IPS-NIHi7 (cell line): ENCODE measurements around the gene CADM2.
"Not testable (repeated sequence)": the region's sequence is repeated elsewhere in the genome, so short reads cannot be mapped to it uniquely, and the experiment has no call there.

Experiments used
- DNase-seq: peaks from one replicate; pipeline ENCODE4 v3.0.0; 2012; ENCODE audit warnings: mixed read lengths; ENCODE audit errors: extremely low spot score

The CADM2 gene

DNA sequence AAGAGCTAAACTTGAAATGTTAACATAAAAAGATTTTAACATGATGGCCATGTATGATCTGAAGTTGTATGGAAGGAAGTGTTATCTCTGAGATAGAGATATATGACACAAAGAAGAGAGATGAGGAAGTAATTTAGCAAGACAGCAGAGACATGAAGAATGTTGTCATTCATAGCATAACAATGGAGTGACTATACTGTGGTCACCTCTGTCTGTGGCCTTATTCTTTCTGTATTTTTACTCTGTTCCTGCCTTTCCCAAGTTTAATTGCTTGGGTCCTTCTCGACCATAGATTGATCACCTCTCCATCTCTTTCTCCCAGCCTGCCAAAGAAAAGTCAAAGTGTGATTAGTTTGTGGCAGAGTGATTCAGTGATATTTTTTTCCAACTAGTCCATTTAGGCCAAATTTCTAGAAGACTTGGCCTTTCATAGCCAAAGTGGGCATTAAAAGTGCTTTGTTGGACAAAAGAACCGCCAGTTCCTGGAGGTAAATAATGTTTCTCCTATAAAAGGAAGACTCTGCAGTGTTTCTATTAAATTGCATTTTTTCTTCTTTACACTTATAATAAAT, 711.9 kb downstream of the CADM2 start:
- no peak for DNase-seq

GRCh38 chr3:85672761-85673160, 714.0 kb downstream of the CADM2 start:
- no peak for DNase-seq

GRCh38 chr3:85678713-85679112, 719.9 kb downstream of the CADM2 start:
- no peak for DNase-seq

DNA sequence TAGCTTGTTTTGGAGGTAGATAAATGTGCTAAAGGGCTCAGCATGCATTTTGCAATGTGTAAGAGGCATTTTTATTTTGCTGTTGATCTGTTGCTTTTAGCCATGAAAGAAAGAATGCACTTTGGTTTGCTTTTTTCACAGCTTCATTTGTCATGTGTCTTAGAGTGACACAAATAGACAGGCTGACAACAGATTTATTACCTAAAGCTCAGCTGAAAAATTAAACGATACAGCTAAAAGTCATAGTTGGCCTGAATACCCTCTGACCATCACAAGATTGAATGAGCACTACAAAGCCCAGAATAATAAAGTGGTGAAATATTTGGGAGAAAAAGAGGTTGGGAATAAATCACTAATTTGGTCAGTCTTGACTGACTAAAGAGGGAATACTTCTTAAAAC, 723.1 kb downstream of the CADM2 start:
- no peak for DNase-seq

- DNase-seq, result no peak
Observed at GRCh38 chr3:85691196-85691595, 732.4 kb downstream of the CADM2 start.

DNA sequence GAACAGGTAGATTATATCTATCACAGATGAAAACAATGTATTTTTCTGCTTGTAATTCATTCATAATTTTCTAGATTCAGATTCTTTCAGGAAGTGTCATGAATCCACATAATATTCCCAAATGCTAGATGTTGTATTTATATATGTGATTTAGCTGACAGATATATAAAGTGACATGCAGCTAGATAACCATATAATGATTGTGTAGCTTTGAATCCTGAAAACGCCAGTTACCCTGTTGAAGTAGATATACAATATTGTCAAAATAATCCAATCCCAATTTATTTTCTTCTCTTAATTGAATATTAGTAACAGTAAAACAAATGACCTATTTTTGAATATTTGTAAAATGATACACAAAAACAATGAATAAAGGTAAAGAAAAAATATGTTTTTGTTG, 738.4 kb downstream of the CADM2 start:
- no peak for DNase-seq

DNA sequence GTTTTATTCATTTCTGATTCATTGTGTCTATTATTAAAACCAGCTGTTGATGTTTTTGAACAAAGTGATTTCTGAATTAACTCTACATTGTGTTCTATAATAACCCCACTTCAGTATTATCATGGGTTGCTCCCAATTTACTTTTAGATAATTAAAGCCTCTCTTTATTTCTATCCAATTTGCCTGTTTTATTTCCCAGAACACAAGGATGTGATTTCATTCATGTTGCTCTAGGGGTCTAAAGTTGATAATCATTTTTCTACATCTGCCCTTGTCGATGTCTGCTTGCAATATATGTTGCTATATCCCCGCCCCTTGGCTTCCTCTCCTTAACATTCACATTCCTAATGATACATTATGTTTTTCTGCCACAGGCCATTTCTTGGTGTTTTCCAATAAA, 747.3 kb downstream of the CADM2 start:
- DNase-seq, result no peak

GRCh38 chr3:85708325-85708724, 749.5 kb downstream of the CADM2 start:
- DNase-seq, result not testable (repeated sequence)

GRCh38 chr3:85709346-85709892, 750.6 kb downstream of the CADM2 start:
- no peak for DNase-seq

DNA sequence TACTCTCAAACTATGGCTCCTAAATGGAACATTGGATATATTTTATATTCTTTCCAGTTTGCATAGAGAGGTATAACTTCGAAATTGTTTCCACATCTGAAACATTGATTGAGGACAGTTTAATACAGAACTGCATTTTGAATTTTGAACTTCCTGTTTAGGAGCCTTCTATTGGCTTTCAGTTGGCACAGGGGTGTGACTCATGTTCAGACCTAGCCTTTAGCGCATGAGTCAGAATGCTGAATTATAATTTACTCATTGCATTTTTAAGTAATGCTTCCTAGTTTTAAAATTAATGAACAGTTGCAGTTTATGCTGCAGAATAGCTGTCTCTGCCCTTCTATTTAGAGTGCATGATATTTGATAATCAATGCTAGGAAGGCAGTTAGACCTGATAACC, 751.7 kb downstream of the CADM2 start:
- DNase-seq, result no peak

- DNase-seq, result no peak
Observed at GRCh38 chr3:85721409-85722145, 762.8 kb downstream of the CADM2 start.

DNA sequence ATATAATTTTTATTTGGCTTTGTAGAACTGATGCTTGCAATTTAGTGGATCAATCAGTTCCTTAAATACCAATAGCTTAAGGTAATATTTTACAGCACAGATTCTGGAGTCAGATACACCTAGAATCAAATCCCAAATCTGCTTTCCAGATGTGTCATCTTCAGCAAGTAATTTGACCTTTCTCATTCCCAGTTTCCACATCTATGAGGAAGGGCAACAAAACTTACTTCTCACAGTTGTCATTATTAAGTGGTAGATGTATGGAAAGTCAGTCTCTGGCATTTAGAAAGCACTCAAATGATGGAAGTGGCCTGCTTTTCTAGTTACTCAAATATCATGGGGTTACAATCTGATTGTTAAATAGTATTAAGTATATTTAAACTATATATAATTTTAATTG, 767.0 kb downstream of the CADM2 start:
- no peak for DNase-seq

- DNase-seq, result no peak
Observed at GRCh38 chr3:85726241-85726640, 767.5 kb downstream of the CADM2 start.

DNA sequence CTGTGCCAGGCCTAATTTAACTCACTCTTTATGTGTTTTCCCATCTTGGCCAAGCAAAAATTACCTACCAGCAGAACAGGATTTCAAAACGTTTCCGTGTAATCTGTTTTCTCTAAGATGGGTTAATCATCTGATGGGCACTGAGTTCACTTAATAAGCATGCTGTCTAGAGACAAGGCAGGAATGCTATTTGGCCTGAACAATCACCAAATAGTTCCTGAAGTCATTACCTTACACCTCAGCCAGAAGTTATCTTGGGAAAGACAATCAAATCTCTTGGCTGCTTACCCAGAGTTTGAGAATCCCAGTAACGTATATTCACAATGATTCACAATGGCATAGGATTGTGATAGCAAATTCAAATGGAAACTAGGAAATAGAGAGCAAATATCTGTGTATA, 779.1 kb downstream of the CADM2 start:
- no peak for DNase-seq

DNA sequence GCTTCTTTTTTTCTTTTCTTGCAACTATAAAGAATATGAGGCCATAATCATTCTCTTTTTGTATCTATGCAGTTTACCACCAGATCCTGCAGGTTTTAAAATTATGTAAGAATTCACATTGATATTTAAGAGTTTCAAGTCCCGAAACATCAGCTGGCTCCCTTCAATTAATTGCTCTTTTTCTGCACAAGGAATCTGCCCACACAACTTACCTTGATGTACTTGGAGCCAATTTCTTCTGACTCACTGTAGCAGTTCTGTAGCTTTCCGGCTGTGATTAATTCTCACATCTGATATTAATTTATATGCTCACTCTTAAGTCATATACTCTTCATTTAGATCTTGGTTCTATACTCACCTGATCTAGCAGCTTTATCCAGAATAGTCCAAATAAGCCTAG, 781.8 kb downstream of the CADM2 start:
- DNase-seq, result no peak

- no peak for DNase-seq
Observed at GRCh38 chr3:85758442-85758841, 799.7 kb downstream of the CADM2 start.

GRCh38 chr3:85760342-85760741, 801.6 kb downstream of the CADM2 start:
- no peak for DNase-seq

DNA sequence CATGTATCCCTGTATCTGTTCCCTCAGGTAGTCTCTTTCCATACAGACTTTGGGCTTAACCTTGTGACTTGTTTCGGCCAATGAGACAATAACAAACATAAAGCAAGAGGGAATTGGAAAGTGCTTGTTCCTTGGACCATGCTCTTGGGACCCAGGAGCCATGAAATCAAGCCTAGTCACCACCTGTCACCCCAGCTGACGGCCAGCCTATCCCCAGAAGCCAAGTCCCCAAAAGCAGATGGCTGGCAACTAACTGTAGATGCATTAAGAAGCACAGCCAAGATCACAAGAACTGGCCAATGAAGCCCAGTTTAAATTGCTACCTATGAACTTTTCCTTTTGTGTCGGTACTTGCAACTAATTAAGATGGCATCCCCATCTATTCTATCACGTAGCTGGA, 822.0 kb downstream of the CADM2 start:
- no peak for DNase-seq

- DNase-seq, result no peak
Observed at GRCh38 chr3:85781806-85782205, 823.0 kb downstream of the CADM2 start.

DNA sequence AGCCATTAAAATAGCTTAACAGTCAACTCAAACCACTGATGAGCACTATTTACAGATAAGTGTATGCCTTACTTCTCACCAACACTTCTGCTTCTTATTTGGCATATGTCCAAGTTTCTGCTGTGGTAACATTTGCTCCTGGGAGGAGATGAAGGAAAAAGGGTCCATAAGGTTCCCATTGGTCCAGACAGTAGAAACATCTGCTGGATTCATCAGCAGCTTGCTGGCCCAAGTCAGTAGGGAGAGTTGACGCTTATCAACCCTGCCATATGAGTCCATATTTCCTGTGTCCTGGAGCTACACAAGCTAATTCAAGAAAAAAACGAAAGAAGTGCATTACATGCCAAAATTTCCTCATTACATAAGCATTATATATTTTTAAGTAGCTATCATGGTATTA, 824.5 kb downstream of the CADM2 start:
- DNase-seq, result no peak

DNA sequence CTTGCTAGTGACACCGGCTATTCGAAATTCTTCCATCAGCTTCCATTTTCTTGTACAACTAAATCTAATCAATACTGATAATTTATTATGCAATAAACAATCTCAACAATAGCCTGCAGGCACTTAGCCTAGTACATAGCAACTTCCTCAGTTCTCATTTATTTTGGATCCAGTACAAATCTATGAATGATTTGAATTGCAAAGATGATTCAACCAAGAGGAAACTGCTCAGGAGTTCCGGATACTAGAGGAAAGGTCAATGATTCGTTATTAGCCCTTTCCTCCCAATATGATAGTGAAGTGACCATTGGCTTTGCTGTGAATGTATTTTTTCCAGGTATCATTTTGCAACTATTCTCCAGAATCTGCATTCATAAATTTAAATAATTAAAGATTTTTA, 827.0 kb downstream of the CADM2 start:
- no peak for DNase-seq

- no peak for DNase-seq
Observed at GRCh38 chr3:85790445-85791030, 831.7 kb downstream of the CADM2 start.

DNA sequence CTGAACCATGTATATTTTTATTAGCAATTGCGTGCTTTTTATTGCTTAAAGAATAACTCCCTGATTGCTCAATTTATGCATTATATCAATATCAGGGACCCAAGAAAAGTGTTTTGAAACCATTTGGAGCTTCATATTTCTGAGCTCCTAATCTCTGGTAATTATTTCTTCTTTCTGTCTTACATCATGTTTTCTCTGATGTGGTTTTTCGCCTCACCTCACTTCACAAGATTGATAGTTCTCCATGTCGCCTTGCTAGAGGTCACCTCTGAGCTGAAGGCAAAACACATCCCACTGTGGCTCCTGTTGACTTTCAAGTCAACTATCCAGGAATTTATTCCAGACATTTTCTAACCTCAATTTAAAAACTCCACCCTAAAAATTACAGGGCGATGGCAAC, 837.4 kb downstream of the CADM2 start:
- no peak for DNase-seq
